Endothelial cell (in vitro differentiated cells): ENCODE measurements around the gene PNPLA1. TPM values are rescaled to one million over a fixed set of nuclear protein-coding genes. Genes with fewer than 3 reads are reported as not detected.

Source experiments
- DNase-seq: peaks from one replicate; pipeline ENCODE4 v3.0.0; 2021; ENCODE audit warnings: low spot score
- H3K27ac Mint-ChIP-seq: one replicate; pipeline ENCODE4 v1.8.0; 2021; ENCODE audit warnings: mixed read lengths, inconsistent platforms; ENCODE audit not compliant: unreplicated experiment
- H3K27me3 Mint-ChIP-seq: one replicate; pipeline ENCODE4 v1.8.0; 2021; ENCODE audit warnings: mild to moderate bottlenecking, moderate library complexity, mixed read lengths, inconsistent platforms; ENCODE audit not compliant: unreplicated experiment
- H3K36me3 Mint-ChIP-seq: one replicate; pipeline ENCODE4 v1.8.0; 2021; ENCODE audit warnings: mild to moderate bottlenecking, low read depth, mixed read lengths, inconsistent platforms; ENCODE audit not compliant: unreplicated experiment
- H3K4me1 Mint-ChIP-seq: one replicate; pipeline ENCODE4 v1.8.0; 2021; ENCODE audit warnings: mild to moderate bottlenecking, mixed read lengths, inconsistent platforms; ENCODE audit not compliant: unreplicated experiment
- H3K4me3 Mint-ChIP-seq: one replicate; pipeline ENCODE4 v1.8.0; 2021; ENCODE audit warnings: mild to moderate bottlenecking, mixed read lengths, inconsistent platforms; ENCODE audit not compliant: unreplicated experiment
- H3K9me3 Mint-ChIP-seq: one replicate; pipeline ENCODE4 v1.8.0; 2021; ENCODE audit warnings: mixed read lengths, inconsistent platforms; ENCODE audit not compliant: unreplicated experiment
- total RNA-seq: library from RNA; stranded (reverse); fragmentation: NEBNext Ultra II Directional; extraction: Animal tissue kit (Norgen Biotek cat#: 25700); gene quantifications from one replicate; pipeline ENCODE4 v1.2.1, GENCODE V29; 2021; ENCODE audit not compliant: unreplicated experiment
- TF ChIP-seq, protein P1 (sequence below): fragments of 200-600 bp; sonication (generic); IDR thresholded peaks from one replicate; pipeline ENCODE4 v1.5.0; 2021; ENCODE audit warnings: antibody characterized with exemption; ENCODE audit not compliant: unreplicated experiment

The PNPLA1 gene
- total RNA-seq, 1 donor from 2014 or later: not detected

DNA sequence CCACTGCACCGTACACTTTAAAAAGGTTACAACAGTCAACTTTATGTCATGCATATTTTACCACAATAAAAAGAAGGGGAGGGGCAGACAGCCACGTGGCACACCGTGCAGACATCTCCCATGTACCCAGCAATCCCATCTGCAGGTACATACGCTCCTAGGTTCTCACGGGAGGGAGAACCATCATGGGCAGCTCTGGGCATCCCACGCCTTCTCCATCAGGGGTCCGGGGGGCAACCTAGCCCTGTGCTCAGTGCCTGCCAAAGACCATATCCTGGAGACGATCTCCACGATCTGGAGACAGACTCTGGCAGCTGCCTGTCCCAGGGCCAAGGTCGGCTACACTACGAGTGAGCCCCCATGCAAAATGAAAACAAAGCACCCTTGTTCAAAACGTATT, 69.3 kb downstream of the PNPLA1 start:
- Mint-ChIP-seq H3K27ac (no peak overlapping the region), H3K27me3 (peaks cover 9% of the 10 kb centered on the region), H3K36me3 (peaks cover 6% of the 10 kb centered on the region), H3K9me3 (no peaks in the 10 kb centered on the region), H3K4me1 (peaks cover 16% of the 10 kb centered on the region), H3K4me3 (no peak overlapping the region)
- no peak for DNase-seq
- TF ChIP-seq, protein P1, sequence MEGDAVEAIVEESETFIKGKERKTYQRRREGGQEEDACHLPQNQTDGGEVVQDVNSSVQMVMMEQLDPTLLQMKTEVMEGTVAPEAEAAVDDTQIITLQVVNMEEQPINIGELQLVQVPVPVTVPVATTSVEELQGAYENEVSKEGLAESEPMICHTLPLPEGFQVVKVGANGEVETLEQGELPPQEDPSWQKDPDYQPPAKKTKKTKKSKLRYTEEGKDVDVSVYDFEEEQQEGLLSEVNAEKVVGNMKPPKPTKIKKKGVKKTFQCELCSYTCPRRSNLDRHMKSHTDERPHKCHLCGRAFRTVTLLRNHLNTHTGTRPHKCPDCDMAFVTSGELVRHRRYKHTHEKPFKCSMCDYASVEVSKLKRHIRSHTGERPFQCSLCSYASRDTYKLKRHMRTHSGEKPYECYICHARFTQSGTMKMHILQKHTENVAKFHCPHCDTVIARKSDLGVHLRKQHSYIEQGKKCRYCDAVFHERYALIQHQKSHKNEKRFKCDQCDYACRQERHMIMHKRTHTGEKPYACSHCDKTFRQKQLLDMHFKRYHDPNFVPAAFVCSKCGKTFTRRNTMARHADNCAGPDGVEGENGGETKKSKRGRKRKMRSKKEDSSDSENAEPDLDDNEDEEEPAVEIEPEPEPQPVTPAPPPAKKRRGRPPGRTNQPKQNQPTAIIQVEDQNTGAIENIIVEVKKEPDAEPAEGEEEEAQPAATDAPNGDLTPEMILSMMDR: no peak

DNA sequence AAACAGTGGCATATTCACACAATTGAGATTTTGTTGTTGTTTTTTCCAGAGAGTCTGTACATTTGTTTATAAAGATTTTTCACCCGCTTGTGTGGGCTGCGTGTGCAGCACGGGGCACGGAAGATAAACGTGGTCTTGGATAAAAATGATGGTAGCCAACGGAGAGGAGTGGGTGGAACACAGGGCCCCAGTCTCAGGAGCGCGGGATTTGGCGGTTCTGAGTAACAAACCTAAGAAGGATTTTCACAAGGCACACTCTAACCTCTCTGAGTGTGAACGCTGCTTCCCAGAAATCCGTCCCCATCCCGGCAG, 70.4 kb downstream of the PNPLA1 start:
- no peak overlapping the region for H3K27ac Mint-ChIP-seq
- peaks cover 6% of the 10 kb centered on the region for H3K36me3 Mint-ChIP-seq
- H3K4me3 Mint-ChIP-seq: no peak overlapping the region
- peaks cover 6% of the 10 kb centered on the region for H3K27me3 Mint-ChIP-seq
- peaks cover 8% of the 10 kb centered on the region for H3K4me1 Mint-ChIP-seq
- DNase-seq: no peak
- H3K9me3 Mint-ChIP-seq: no peaks in the 10 kb centered on the region
- TF ChIP-seq, protein P1: no peak

GRCh38 chr6:36340618-36341454, 71.0 kb downstream of the PNPLA1 start:
- Mint-ChIP-seq H3K27ac (no peak overlapping the region), H3K36me3 (peaks cover 6% of the 10 kb centered on the region), H3K4me1 (peaks cover 8% of the 10 kb centered on the region), H3K9me3 (no peaks in the 10 kb centered on the region), H3K27me3 (peaks cover 6% of the 10 kb centered on the region), H3K4me3 (no peak overlapping the region)
- DNase-seq: peak; percentile 76
- TF ChIP-seq, protein P1: peak; percentile 93

DNA sequence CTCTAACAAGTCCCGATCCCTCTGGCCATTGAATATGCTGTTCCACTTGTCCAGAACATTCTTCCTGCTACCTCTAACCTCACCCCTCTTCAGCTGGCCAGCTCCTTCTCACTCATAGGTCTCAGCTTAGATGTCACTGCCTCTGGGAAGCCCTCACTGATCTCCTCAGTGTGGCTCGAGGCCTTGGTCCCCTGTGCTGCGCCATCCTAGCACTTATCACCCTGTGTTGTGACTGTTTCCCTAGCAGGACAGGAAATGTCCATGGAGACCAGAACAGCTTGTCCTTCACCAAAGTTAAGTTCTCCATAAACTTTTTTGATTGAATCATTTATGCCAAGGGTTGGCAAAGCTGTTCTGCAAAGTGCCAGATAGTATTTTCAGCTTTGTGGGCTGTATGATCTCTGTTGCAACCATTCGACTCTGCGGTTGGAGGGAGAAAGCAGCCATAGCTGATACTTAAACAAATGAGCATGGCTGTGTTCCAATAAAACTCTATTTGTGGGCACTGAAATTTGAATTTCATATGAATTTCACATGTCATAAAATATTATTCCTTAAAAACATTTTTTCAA, 73.3 kb downstream of the PNPLA1 start:
- TF ChIP-seq, protein P1: no peak
- Mint-ChIP-seq H3K36me3 (peaks cover 6% of the 10 kb centered on the region), H3K9me3 (no peaks in the 10 kb centered on the region), H3K4me1 (peaks cover 11% of the 10 kb centered on the region), H3K4me3 (no peak overlapping the region), H3K27me3 (peaks cover 6% of the 10 kb centered on the region), H3K27ac (no peak overlapping the region)
- DNase-seq: no peak
